ENCODE data around the gene EEF1AKMT3. TPM values are rescaled to one million over a fixed set of nuclear protein-coding genes. Genes with fewer than 3 reads are reported as not detected.

The EEF1AKMT3 gene
- total RNA-seq, 2 experiments from 2014 or later: 3.1 to 3.2 TPM

DNA sequence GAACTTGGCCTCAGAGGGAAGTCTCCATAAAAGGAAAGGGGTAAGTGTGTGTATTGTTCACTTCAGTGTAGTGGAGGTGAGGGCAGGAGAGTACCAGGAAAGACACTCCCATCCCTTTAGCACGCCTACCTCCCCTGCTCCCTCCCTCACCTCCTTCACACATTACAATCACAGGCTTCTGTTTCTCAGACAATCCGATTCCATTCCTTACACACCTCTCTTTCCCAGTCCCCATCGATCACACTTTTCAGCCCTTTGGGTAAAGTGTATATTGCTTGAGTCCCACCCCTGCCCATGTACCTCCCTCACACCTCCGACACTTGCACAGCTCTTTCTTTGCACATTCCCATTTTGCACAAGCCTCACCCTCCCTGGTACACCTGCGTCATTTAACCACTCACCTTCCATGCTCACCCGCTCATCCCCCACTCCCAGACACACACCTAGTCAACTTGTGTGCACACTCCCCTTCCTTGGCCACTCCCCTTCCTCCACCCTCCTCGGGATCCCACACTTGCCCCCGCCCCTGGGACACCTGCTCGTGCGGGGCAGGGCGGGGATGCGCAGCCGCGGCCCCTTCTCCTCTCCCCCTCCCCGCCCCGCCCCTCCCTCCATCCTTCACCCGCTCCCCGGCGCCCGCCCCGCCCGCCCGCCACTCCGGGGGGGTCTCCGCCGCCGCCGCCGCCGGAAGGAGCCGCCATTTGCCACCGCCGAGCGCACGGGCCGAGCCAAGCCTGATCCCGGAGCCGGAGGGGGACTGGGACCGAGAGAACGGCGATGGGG is 17.8 kb upstream of the EEF1AKMT3 start, which contains the start of gene MARCHF9:
TSS of gene MARCHF9 (plus strand) at position 693 of the 783 bp plus-strand sequence. CDS start 426 bp downstream, outside the sequence.
- no peaks in the 10 kb centered on the region for H3K9me3 Mint-ChIP-seq (ENCODE audit: insufficient read depth)
- POLR2A ChIA-PET: no interaction called here
- DNase-seq (peak; percentile 90), ATAC-seq (peak; percentile 46)
- no peaks in the 10 kb centered on the region for H3K27me3 Mint-ChIP-seq (ENCODE audit: low read depth)
- H3K4me1 Mint-ChIP-seq (ENCODE audit: low read depth): peaks cover 54% of the 10 kb centered on the region
- H3K36me3 Mint-ChIP-seq (ENCODE audit: low read depth): peaks cover 30% of the 10 kb centered on the region
- CTCF ChIA-PET: interaction anchor here (0.9 to 3.0 kb wide), 7 partner anchors 9 to 150 kb away, joined by 3 to 72 read pairs (median 4); partner anchors contain the start of genes CYP27B1, TSFM and TSPAN31
- H3K27ac Mint-ChIP-seq: peak within 1 kb of the TSS; percentile 81
- peak within 1 kb of the TSS; percentile 80 for H3K4me3 Mint-ChIP-seq

DNA sequence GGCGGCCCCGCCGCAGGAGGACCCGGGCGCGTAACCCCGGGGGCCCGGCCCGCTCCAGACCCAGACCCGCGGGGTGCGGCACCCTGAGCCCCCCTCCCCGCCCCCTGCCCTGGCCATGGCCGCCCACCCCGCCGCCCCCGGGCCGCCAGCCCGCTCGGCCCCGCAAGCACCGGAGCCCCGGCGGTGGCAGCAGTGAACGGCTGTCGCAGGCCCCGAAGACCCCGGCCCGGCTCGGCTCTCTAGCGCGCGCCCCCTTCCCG is 17.3 kb upstream of the EEF1AKMT3 start:
- Mint-ChIP-seq H3K4me1 (ENCODE audit: low read depth) (peaks cover 54% of the 10 kb centered on the region), H3K27ac (no peak overlapping the region), H3K36me3 (ENCODE audit: low read depth) (peaks cover 29% of the 10 kb centered on the region), H3K27me3 (ENCODE audit: low read depth) (no peaks in the 10 kb centered on the region), H3K4me3 (peak overlapping the region; percentile 24), H3K9me3 (ENCODE audit: insufficient read depth) (no peaks in the 10 kb centered on the region)
- ChIA-PET CTCF (interaction anchor here (2.6 to 3.0 kb wide), 2 partner anchors 12 to 149 kb away, joined by 46 to 72 read pairs; partner anchors contain the start of gene CYP27B1), POLR2A (no interaction called here)
- ATAC-seq (no peak), DNase-seq (no peak)

DNA sequence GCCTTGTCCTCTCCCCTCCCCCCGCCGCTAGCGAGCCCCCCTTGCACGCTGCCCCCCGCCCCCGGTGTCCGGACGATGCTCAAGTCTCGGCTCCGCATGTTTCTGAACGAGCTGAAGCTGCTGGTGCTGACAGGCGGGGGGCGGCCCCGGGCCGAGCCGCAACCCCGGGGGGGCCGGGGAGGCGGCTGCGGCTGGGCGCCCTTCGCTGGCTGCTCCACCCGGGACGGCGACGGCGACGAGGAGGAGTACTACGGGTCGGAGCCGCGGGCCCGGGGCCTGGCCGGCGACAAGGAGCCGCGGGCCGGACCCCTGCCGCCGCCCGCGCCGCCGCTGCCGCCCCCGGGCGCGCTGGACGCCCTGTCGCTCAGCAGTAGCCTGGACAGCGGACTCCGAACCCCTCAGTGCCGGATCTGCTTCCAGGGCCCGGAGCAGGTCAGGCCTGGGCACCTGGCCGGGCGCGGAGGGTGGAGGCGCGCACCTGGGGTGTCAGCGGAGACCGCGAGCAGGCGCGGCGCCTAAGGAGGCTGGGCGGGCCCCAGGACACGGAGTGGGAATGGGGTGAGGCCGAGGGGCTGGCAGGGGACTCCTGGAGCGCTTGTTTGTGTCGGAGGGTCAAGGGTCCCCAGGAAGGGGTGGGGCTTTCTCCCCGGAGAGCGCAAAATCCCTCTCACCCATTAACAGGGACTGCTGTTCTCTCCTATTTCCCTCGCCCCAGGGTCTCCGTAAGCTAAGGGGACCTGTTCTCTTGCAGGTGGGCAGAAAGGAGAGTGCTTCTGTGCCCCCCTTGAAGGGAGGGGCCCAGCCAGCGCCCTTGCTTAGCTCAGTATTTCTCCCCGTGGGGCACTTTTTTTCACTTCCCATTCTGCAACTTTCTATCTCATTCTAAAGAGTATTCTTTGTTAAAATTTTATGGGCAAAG is 16.7 kb upstream of the EEF1AKMT3 start:
- no peak for ATAC-seq
- POLR2A ChIA-PET: interaction anchor here (0.5 to 1.2 kb wide), 4 partner anchors 11 to 236 kb away, joined by 3 to 6 read pairs (median 4); partner anchors contain the start of genes CYP27B1, DDIT3, EEF1AKMT3 and METTL1
- Mint-ChIP-seq H3K27ac (peak overlapping the region; percentile 54), H3K4me1 (ENCODE audit: low read depth) (peaks cover 48% of the 10 kb centered on the region), H3K4me3 (peak overlapping the region; percentile 79), H3K9me3 (ENCODE audit: insufficient read depth) (no peaks in the 10 kb centered on the region), H3K36me3 (ENCODE audit: low read depth) (peaks cover 23% of the 10 kb centered on the region), H3K27me3 (ENCODE audit: low read depth) (no peaks in the 10 kb centered on the region)
- CTCF ChIA-PET: interaction anchor here (0.8 to 3.0 kb wide), 25 partner anchors 11 to 297 kb away, joined by 3 to 72 read pairs (median 7); partner anchors contain the start of genes CYP27B1, EEF1AKMT3, METTL1 and TSPAN31
- DNase-seq: peak; percentile 48

DNA sequence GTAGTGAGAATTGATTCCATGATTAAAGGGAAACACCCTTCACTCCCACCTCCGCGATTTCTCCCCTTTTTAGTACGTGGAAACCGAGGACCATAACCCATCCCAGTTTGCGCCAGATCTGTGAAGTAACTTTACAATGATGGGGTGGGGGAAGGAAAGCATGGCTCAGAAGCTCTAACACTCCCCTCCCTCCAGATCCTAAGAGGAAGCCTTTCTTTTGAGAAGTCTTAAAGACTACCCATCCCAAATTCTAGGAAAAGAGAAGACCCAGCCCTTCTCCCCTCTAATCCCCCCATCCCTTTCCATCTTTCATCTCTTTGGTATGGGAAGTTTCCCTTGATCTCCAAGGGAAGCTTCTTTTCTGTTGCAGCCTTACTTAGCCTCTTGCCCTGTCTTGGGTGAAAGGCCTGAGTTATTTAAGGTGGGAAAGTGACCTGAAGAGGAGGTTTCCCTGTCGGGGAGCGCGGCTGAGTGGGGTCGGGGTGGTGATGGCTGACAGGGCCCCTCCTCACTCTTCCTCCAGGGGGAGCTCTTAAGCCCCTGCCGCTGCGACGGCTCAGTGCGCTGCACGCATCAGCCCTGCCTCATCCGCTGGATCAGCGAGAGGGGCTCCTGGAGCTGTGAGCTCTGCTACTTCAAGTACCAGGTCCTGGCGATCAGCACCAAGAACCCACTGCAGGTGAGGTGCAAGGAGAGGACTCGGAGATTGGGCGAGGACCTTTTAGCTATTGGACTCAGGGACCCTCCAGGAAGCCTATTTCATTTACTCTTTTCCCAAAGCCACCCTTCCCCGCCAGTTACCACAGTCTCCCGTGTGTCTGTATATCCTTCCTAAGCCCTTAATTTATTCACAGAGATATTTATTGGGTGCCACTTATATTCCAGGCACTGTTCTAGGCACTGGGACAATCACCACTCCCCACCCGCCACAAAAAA is 15.7 kb upstream of the EEF1AKMT3 start:
- Mint-ChIP-seq H3K36me3 (ENCODE audit: low read depth) (peaks cover 14% of the 10 kb centered on the region), H3K27ac (peak overlapping the region; percentile 54), H3K4me1 (ENCODE audit: low read depth) (peaks cover 40% of the 10 kb centered on the region), H3K4me3 (peak overlapping the region; percentile 79), H3K9me3 (ENCODE audit: insufficient read depth) (no peaks in the 10 kb centered on the region), H3K27me3 (ENCODE audit: low read depth) (no peaks in the 10 kb centered on the region)
- peak; percentile 81 for DNase-seq
- ChIA-PET POLR2A (interaction anchor here (0.5 to 1.2 kb wide), 5 partner anchors 10 to 63 kb away, joined by 3 to 6 read pairs (median 4); partner anchors contain the start of genes CYP27B1, EEF1AKMT3 and METTL1), CTCF (interaction anchor here (0.8 to 3.0 kb wide), 34 partner anchors 9 to 298 kb away, joined by 3 to 72 read pairs (median 5); partner anchors contain the start of genes CYP27B1, EEF1AKMT3, METTL1 and PIP4K2C)
- ATAC-seq: peak; percentile 24

DNA sequence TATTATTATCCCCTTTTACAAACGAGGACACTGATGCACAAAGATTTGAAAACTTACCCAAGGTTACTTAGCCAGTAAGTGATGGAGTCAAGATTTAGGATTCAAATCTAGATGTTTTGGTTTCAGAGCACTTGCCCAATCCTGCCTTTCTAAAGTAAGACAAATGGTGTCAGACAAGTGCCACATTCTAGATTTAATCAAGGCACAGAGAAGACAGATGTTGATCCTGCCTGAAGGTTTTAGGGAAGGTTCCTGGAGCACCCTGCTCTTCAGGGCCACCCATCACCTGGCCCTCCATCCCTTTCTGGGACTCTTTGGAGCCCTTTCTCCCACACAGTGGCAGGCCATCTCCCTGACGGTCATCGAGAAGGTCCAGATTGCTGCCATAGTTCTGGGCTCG is 14.6 kb upstream of the EEF1AKMT3 start:
- ChIA-PET POLR2A (no interaction called here), CTCF (interaction anchor here (1.1 to 3.0 kb wide), 6 partner anchors 9 to 167 kb away, joined by 3 to 72 read pairs (median 8); partner anchors contain the start of genes CYP27B1, EEF1AKMT3, METTL1 and PIP4K2C)
- Mint-ChIP-seq H3K4me3 (no peak overlapping the region), H3K4me1 (ENCODE audit: low read depth) (peaks cover 35% of the 10 kb centered on the region), H3K27ac (no peak overlapping the region), H3K9me3 (ENCODE audit: insufficient read depth) (no peaks in the 10 kb centered on the region), H3K36me3 (ENCODE audit: low read depth) (peaks cover 12% of the 10 kb centered on the region), H3K27me3 (ENCODE audit: low read depth) (no peaks in the 10 kb centered on the region)
- ATAC-seq (no peak), DNase-seq (no peak)

DNA sequence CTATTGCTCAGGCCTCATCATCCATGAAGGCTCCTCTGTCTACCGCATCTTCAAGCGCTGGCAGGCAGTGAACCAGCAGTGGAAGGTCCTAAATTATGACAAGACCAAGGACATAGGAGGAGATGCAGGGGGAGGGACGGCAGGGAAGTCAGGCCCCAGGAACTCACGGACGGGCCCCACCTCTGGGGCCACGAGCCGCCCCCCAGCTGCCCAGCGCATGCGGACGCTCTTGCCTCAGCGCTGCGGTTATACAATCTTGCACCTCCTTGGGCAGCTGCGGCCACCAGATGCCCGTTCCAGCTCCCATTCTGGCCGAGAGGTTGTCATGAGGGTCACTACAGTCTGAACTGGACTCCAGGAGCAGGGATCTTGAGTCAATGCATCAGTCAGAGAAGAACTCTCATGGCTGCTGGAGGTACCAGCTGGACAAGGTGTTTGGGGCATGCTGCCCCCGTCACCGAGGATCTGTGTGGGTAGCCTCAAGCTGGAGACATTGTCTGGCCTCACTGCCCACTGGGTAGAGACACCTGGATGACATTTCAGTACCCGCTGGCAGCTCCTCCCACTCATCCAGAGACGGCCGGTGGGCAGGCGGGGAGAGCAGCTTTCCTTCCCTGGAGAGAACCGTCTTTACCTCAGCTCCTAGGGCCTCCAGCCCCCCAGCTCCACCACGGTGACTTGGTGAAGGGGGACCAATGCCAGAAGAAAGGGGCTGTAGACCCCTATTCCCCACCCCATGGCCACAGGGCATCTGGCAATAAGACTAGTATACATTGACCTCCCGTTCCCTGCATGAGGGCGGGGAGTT is 13.7 kb upstream of the EEF1AKMT3 start:
- CTCF ChIA-PET: interaction anchor here (0.9 to 2.1 kb wide), 12 partner anchors 9 to 175 kb away, joined by 3 to 20 read pairs (median 4); partner anchors contain the start of genes CTDSP2, EEF1AKMT3, METTL1 and TSPAN31
- ATAC-seq (no peak), DNase-seq (no peak)
- peaks cover 26% of the 10 kb centered on the region for H3K4me1 Mint-ChIP-seq (ENCODE audit: low read depth)
- POLR2A ChIA-PET: interaction anchor here (0.8 to 1.5 kb wide), 3 partner anchors 10 to 21 kb away, joined by 3 to 5 read pairs (median 3); partner anchors contain the start of gene TSPAN31
- peaks cover 15% of the 10 kb centered on the region for H3K36me3 Mint-ChIP-seq (ENCODE audit: low read depth)
- H3K27me3 Mint-ChIP-seq (ENCODE audit: low read depth): no peaks in the 10 kb centered on the region
- H3K4me3 Mint-ChIP-seq: no peak overlapping the region
- no peaks in the 10 kb centered on the region for H3K9me3 Mint-ChIP-seq (ENCODE audit: insufficient read depth)
- H3K27ac Mint-ChIP-seq: no peak overlapping the region

DNA sequence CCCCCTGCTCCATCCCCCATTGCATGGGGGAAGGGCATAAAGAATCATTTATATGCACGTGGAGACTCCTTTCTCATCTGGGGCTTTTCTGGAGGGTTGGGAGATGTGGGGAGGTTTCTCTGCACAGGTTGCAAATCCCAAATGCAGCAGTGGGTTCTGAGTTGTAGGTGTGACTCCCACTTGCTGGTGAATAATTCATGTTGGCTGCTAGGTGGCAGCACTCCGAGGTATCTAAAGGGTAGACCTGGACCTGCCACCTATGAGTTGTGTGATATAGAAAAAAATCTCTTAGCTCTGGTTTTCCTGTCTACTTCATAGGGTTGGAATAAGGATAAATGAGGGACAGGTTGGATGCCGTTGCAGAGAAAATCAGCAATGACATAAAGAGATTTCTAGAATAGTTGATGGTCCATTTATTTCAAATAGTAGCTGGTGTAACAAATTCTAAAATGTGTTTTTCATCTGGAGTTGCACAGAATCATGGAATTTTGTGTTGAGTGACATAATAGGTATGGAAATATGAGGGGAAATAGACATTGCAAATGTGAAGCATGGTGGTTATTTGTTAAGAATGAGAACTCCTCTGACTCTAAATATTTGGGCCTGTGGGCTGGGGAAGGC is 12.9 kb upstream of the EEF1AKMT3 start:
- CTCF ChIA-PET: interaction anchor here (0.6 to 2.1 kb wide), 22 partner anchors 8 to 181 kb away, joined by 3 to 20 read pairs (median 4); partner anchors contain the start of genes CTDSP2, EEF1AKMT3, METTL1 and TSFM
- H3K9me3 Mint-ChIP-seq (ENCODE audit: insufficient read depth): no peaks in the 10 kb centered on the region
- DNase-seq (peak; percentile 67), ATAC-seq (no peak)
- H3K27ac Mint-ChIP-seq: no peak overlapping the region
- H3K36me3 Mint-ChIP-seq (ENCODE audit: low read depth): peaks cover 15% of the 10 kb centered on the region
- no peak overlapping the region for H3K4me3 Mint-ChIP-seq
- peaks cover 23% of the 10 kb centered on the region for H3K4me1 Mint-ChIP-seq (ENCODE audit: low read depth)
- POLR2A ChIA-PET: interaction anchor here (0.8 to 1.5 kb wide), 4 partner anchors 9 to 20 kb away, joined by 3 to 5 read pairs (median 3); partner anchors contain the start of genes EEF1AKMT3, METTL1 and TSPAN31
- peaks cover 3% of the 10 kb centered on the region for H3K27me3 Mint-ChIP-seq (ENCODE audit: low read depth)

DNA sequence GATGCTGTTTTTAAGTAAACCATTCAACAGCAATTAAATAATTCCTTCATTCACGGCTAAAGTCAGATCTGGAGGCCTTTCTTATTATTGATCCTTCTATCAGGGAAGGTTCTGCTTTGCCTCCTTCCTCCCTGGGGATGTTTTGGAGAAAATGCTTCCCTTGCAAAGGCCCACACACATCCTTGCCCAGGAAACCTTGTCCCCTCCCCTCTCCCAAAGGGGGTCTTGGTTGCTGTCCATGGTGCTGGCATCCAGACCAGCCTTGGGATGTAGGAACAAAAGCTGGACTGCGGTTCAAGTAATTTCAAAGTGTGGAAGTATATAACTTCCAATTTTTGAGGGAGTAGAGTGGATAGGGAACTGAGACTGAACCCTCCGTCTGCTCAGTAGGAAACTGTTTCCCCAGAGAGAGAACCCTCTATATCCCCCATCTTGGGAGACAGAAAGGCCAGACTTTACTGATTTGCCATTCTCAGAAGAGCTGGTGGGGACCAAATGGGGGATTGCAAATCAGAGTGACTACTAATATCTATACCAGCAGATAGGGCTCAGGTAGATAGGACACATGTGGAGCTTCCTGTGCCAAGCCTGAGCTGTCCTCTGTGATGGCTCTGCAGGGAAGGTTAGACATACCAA is 11.9 kb upstream of the EEF1AKMT3 start:
- no peaks in the 10 kb centered on the region for H3K9me3 Mint-ChIP-seq (ENCODE audit: insufficient read depth)
- DNase-seq (no peak), ATAC-seq (no peak)
- no peak overlapping the region for H3K27ac Mint-ChIP-seq
- peaks cover 5% of the 10 kb centered on the region for H3K27me3 Mint-ChIP-seq (ENCODE audit: low read depth)
- H3K4me3 Mint-ChIP-seq: no peak overlapping the region
- H3K4me1 Mint-ChIP-seq (ENCODE audit: low read depth): peaks cover 30% of the 10 kb centered on the region
- ChIA-PET CTCF (interaction anchor here (0.9 to 2.1 kb wide), 9 partner anchors 7 to 177 kb away, joined by 3 to 20 read pairs (median 4); partner anchors contain the start of genes CTDSP2 and TSFM), POLR2A (interaction anchor here (1.0 to 1.5 kb wide), 2 partner anchors 12 to 16 kb away, joined by 3 read pairs; partner anchors contain the start of genes EEF1AKMT3, METTL1 and TSPAN31)
- peaks cover 15% of the 10 kb centered on the region for H3K36me3 Mint-ChIP-seq (ENCODE audit: low read depth)

DNA sequence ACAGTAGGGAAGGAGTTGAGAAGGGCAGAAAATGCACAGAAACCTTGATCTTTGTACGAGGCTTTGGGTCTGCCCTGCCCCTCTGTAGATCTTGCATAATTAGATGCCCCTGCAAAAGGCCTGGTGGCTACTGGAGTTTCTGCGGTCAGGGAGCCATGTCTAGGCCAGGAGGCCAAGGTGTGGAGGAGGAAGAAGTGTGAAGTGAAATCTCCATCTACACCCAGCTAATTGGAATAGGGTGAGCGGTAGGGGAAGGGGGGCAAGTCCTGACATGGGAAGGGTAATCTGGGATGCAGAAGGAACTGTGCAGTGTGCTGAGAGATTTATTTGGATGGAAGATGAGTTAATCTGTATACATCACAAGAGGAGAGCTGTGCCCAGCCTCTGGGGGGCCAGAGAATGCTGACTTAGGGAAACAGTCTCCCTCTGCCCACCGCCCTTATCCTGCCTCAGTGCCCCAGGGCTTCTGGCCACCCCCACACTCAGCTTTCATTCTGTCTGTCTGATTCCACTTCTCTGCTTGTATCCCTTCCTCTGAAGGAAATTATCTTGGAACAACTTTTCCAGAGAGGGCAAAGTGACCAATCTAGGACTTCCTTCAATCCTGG is 10.9 kb upstream of the EEF1AKMT3 start:
- H3K4me1 Mint-ChIP-seq (ENCODE audit: low read depth): peaks cover 35% of the 10 kb centered on the region
- no peak overlapping the region for H3K4me3 Mint-ChIP-seq
- H3K9me3 Mint-ChIP-seq (ENCODE audit: insufficient read depth): no peaks in the 10 kb centered on the region
- H3K27ac Mint-ChIP-seq: no peak overlapping the region
- ChIA-PET POLR2A (interaction anchor here (1.5 kb wide), 1 partner anchor 17 kb away, joined by 3 read pairs; the partner anchor contains the start of gene TSPAN31), CTCF (interaction anchor here (0.9 to 2.0 kb wide), 2 partner anchors 22 to 139 kb away, joined by 3 to 8 read pairs; partner anchors contain the start of gene TSFM)
- DNase-seq (no peak), ATAC-seq (no peak)
- peaks cover 10% of the 10 kb centered on the region for H3K27me3 Mint-ChIP-seq (ENCODE audit: low read depth)
- peaks cover 14% of the 10 kb centered on the region for H3K36me3 Mint-ChIP-seq (ENCODE audit: low read depth)

Data from activated CD8-positive, alpha-beta T cell treated with anti-CD3 and anti-CD28 coated beads, Interleukin-2, amount 10 ng/mL, durations not matched to agents 7 days and 5 days (primary cell).